Heart right ventricle (tissue), 16 donors: Measurements from ENCODE around the gene MKI67. TPM values are rescaled to one million over a fixed set of nuclear protein-coding genes. Genes with fewer than 3 reads are reported as not detected.
"Not testable (repeated sequence)": the region's sequence is repeated elsewhere in the genome, so short reads cannot be mapped to it uniquely, and the experiment has no call there.

Experiments used
- ATAC-seq, 8 donors: fragments of 200-7000 bp; cut with Tn5 transposase; one replicate each; pipeline ENCODE4 v1.9.1; 2020; ENCODE audit warnings: mild to moderate bottlenecking in 8 of 8, moderate library complexity in 8 of 8, moderate number of reproducible peaks in 1 of 8
- DNase-seq, 2 donors: peaks; one replicate each; pipeline ENCODE4 v3.0.0-alpha.2; 2020
- H3K27ac ChIP-seq, 10 donors: fragments of 200-600 bp; sonication (generic) in 2 of 10; one replicate each; pipeline versions ENCODE4 v1.5.0 to v1.8.0; 2020 to 2022; ENCODE audit warnings: mild to moderate bottlenecking in 3 of 10
- H3K27me3 ChIP-seq, 7 donors: fragments of 200-600 bp; one replicate each; pipeline ENCODE4 v1.8.0; 2021 to 2022; ENCODE audit warnings: mild to moderate bottlenecking in 2 of 7
- H3K36me3 ChIP-seq, 9 donors: fragments of 200-600 bp; sonication (generic) in 1 of 9; one replicate each; pipeline versions ENCODE4 v1.5.0 to v1.8.0; 2020 to 2022; ENCODE audit warnings: mild to moderate bottlenecking in 2 of 9
- H3K4me1 ChIP-seq, 9 donors: fragments of 200-600 bp; sonication (generic) in 1 of 9; one replicate each; pipeline versions ENCODE4 v1.5.0 to v1.8.0; 2020 to 2022; ENCODE audit warnings: mild to moderate bottlenecking in 4 of 9
- H3K4me3 ChIP-seq, 10 donors: fragments of 200-600 bp; sonication (generic) in 2 of 10; one replicate each; pipeline versions ENCODE4 v1.5.0 to v1.8.0; 2020 to 2022; ENCODE audit warnings: mild to moderate bottlenecking in 7 of 10, moderate library complexity in 2 of 10
- H3K9me3 ChIP-seq, 11 donors: fragments of 200-600 bp in 10 of 11; sonication (generic) in 2 of 11; one replicate each; pipeline versions ENCODE4 v1.5.0 to v1.8.0; 2013 to 2022; ENCODE audit warnings: mild to moderate bottlenecking in 2 of 11, control low read depth in 1 of 11, moderate library complexity in 1 of 11
- WGBS, 2 donors: extraction: QIAGEN DNeasy Blood & Tissue Kit; methylation state at CpG; one replicate each; pipeline ENCODE4 v1.1.7; 2013; ENCODE audit warnings: inconsistent platforms in 1 of 2; 5-methylcytosine and 5-hydroxymethylcytosine counted together
- intact Hi-C, 10 donors: fragments of 100-400 bp; cut with DNase I; formaldehyde crosslinking; loops; one replicate each; pipeline versions ENCODE4 v1.11.1 to v1.14.2; 2022
- polyA plus RNA-seq, 2 donors: library from polyadenylated mRNA; stranded (reverse); fragments of 200-250 nt; gene quantifications; one replicate each; pipeline ENCODE4 v1.2.3, GENCODE V29; 2013
- total RNA-seq, 10 donors: library from RNA; stranded (reverse); fragmentation: NEBNext Ultra II Directional in 3 of 10; extraction: Animal tissue kit (Norgen Biotek cat#: 25700) in 3 of 10; gene quantifications; one replicate each; pipeline versions ENCODE4 v1.2.1 to v1.2.4, GENCODE V29; 2021 to 2023
- TF ChIP-seq, protein P1 (sequence below), 9 donors: fragments of 200-600 bp; sonication (generic) in 2 of 9; IDR thresholded peaks; one replicate each; pipeline versions ENCODE4 v1.5.0 to v1.8.0; 2021 to 2022; ENCODE audit warnings: antibody characterized with exemption in 9 of 9, mild to moderate bottlenecking in 5 of 9, moderate library complexity in 1 of 9
- donor health status: Arrhythmogenic right ventricular cardiomyopathy.
- donor health status: ischemic (EF 13 %, LVEDD 7.1; RV severe dilation, severe dysfunction).
- donor health status: healthy with polysubstance abuse.
- donor health status: DM: no; HTN: yes; CAD: no.
- donor health status: DM: no; HTN: no; CAD: no.
- donor health status: ischemic (EF 25% LVEDD 6.9; RV normal size, moderate dysfunction).
- donor health status: ischemic (EF 25% LVEDD 5.7; RV mildly dilated, moderate dysfunction).
- donor health status: healthy.
- donor health status: DM: yes; HTN: yes; CAD: no.
- donor health status: Ischemic cardiomyopathy.
- donor health status: ischemic (EF 35%, LVEDD 5.7; RV mildly dilated, moderate dysfunction).
- donor health status: nonischemic (EF 11% LVEDD 7.7; RV severe dilation, severe dysfunction).
- donor health status: DM: yes; HTN: yes; CAD: no.
- donor health status: PGD.
- donor health status: ischemic (EF 29% LVEDD 5.4; RV normal size, mild dysfunction).
- donor health status: nonischemic (EF 23%, LVEDD 6.1; RV moderate dilation, normal function).

MKI67 gene
- total and polyA plus RNA-seq, 12 donors: 0.09 to 19.1 (median 0.42) TPM

DNA sequence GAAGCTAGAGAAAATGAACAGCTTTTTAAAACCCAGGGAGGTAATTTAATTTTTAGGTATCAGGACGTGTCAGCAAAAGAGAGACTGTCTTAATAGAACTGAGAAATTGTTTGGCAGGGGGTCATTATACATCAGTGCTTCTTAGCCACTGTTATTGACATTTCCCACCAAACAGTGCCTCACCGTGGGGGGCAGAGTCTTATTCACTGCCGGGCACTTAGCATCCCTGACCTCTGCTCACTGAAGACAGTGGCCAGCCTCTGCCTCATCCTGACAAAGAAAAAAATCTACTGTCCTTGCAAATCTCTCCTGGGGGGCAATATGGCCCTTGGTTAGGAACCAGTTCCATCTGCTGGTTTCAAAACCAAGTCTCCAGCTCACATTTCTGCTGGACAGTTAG is 14.2 kb upstream of the MKI67 start:
- Histone ChIP-seq H3K27me3 (peaks cover 0 to 2% (median 0%) of the 10 kb centered on the region in 7 donors), H3K36me3 (no peaks in the 10 kb centered on the region), H3K4me3 (no peak overlapping the region), H3K9me3 (peaks cover 0 to 3% (median 0%) of the 10 kb centered on the region in 11 donors), H3K27ac (no peak overlapping the region), H3K4me1 (no peaks in the 10 kb centered on the region)
- ATAC-seq (no peak), DNase-seq (no peak)
- TF ChIP-seq, protein P1, sequence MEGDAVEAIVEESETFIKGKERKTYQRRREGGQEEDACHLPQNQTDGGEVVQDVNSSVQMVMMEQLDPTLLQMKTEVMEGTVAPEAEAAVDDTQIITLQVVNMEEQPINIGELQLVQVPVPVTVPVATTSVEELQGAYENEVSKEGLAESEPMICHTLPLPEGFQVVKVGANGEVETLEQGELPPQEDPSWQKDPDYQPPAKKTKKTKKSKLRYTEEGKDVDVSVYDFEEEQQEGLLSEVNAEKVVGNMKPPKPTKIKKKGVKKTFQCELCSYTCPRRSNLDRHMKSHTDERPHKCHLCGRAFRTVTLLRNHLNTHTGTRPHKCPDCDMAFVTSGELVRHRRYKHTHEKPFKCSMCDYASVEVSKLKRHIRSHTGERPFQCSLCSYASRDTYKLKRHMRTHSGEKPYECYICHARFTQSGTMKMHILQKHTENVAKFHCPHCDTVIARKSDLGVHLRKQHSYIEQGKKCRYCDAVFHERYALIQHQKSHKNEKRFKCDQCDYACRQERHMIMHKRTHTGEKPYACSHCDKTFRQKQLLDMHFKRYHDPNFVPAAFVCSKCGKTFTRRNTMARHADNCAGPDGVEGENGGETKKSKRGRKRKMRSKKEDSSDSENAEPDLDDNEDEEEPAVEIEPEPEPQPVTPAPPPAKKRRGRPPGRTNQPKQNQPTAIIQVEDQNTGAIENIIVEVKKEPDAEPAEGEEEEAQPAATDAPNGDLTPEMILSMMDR (IDR thresholded peaks at IDR 0.05): no peak
- WGBS, 2 donors: 51 to 54% methylated on average over 3 of the region's 3 CpGs
- intact Hi-C loops: no loop called here

DNA sequence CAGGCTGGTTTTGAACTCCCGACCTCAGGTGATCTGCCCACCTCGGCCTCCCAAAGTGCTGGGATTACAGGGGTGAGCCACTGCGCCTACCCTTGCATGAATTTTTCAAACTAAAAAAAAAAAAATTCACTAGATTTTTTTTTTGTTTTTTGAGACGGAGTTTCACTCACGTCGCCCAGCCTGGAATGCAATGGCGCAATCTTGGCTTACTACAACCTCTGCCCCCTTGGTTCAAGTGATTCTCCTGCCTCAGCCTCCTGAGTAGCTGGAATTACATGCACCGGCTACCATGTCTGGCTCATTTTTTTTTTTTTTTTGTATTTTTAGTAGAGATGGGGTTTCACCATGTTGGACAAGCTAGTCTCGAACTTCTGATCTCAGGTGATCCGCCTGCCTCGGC is 12.2 kb upstream of the MKI67 start:
- H3K4me3 ChIP-seq, H3K36me3 ChIP-seq, DNase-seq, intact Hi-C loops, H3K4me1 ChIP-seq, H3K9me3 ChIP-seq, ATAC-seq, H3K27ac ChIP-seq: not testable (repeated sequence)
- peaks cover 0 to 11% (median 6%) of the 10 kb centered on the region in 7 donors for H3K27me3 ChIP-seq
- 96 to 98% methylated on average over 11 of the region's 11 CpGs for WGBS, 2 donors

DNA sequence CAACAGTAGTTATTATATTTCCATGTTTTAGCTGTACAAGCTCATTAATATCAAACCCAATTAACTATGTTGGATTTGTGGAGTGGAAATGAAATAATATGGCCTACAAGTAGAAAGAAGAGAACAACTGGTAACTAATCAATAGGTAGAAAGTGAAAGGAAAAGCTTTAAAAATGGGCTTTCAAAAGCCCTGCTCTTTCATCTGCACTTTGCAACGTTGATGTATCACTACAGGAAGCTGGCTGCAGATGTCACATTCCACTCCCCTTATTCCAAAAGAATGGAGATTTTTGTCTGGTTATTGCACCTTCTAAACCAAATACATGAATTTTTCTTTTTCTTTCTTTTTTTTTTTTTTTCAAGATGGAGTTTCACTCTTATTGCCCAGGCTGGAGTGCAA is 11.7 kb upstream of the MKI67 start:
- DNase-seq (no peak), ATAC-seq (no peak)
- H3K27ac ChIP-seq: no peak overlapping the region
- H3K4me3 ChIP-seq: no peak overlapping the region
- intact Hi-C loops: no loop called here
- no peaks in the 10 kb centered on the region for H3K4me1 ChIP-seq
- H3K9me3 ChIP-seq: no peaks in the 10 kb centered on the region
- TF ChIP-seq, protein P1 (IDR thresholded peaks at IDR 0.05): no peak
- 37 to 58% methylated on average over 1 of the region's 1 CpG for WGBS, 2 donors
- no peaks in the 10 kb centered on the region for H3K36me3 ChIP-seq
- H3K27me3 ChIP-seq: peaks cover 0 to 11% (median 7%) of the 10 kb centered on the region in 7 donors

DNA sequence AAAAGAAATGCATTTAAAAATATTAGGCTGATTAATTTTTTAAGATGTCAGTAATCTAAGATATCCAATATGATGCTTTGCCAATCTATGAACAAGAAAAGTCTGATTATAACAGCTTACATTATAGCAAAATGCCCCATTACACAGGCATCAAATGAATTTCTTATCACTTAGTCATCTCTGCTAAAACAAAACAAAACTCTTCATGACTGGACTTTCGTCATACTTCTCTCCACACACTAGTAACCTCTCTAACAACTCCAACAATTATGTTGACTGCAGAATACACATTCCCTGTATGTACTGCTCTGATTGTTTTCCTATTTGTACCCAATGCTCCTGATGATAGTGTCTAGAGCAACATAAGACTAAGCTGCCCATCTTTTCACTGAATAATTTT is 3.8 kb upstream of the MKI67 start:
- Histone ChIP-seq H3K4me1 (peaks cover 6 to 19% (median 15%) of the 10 kb centered on the region in 9 donors), H3K4me3 (no peak overlapping the region), H3K36me3 (no peaks in the 10 kb centered on the region), H3K27ac (no peak overlapping the region), H3K27me3 (peaks cover 0 to 21% (median 17%) of the 10 kb centered on the region in 7 donors), H3K9me3 (no peaks in the 10 kb centered on the region)
- 78 to 83% methylated on average over 1 of the region's 1 CpG for WGBS, 2 donors
- intact Hi-C loops: no loop called here
- DNase-seq: no peak
- ATAC-seq: no peak
- TF ChIP-seq, protein P1 (IDR thresholded peaks at IDR 0.05): no peak

DNA sequence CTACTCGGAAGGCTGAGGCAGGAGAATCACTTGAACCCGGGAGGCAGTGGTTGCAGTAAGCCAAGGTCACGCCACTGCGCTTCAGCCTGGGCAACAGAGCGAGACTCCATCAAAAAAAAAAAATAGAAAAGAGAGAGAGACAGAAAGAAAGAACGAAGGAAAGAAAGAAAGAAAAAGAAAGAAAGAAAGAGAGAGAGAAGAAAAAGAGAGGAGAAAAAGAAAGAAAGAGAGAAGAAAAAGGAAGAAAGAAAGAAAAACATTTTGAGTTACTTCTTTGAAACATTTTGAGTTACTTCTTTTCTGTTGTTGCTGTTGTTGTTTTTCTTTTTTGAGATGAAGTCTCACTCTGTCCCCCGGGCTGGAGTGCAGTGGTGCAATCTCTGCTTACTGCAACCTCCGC is 2.4 kb upstream of the MKI67 start:
- intact Hi-C loops: loop anchor here in 1 of 10 donors (1.0 kb wide), 1 partner anchor 17 kb away; no protein-coding TSS in a partner anchor
- WGBS, 2 donors: 71 to 92% methylated on average over 8 of the region's 8 CpGs
- Histone ChIP-seq H3K27ac (no peak overlapping the region), H3K27me3 (peaks cover 0 to 30% (median 22%) of the 10 kb centered on the region in 7 donors), H3K4me3 (no peak overlapping the region), H3K9me3 (no peaks in the 10 kb centered on the region), H3K36me3 (no peaks in the 10 kb centered on the region), H3K4me1 (peaks cover 6 to 30% (median 17%) of the 10 kb centered on the region in 9 donors)
- ATAC-seq: no peak
- TF ChIP-seq, protein P1 (IDR thresholded peaks at IDR 0.05): no peak
- no peak for DNase-seq
